Activated T-helper 1 cell treated with Interleukin-2 at 50 U/mL for 16 hours (primary cell): ENCODE measurements around the gene UBE2N.

Source experiments
- DNase-seq: peaks from one replicate; pipeline ENCODE4 v3.0.0-alpha.2; 2020; ENCODE audit warnings: low read depth

UBE2N gene

DNA sequence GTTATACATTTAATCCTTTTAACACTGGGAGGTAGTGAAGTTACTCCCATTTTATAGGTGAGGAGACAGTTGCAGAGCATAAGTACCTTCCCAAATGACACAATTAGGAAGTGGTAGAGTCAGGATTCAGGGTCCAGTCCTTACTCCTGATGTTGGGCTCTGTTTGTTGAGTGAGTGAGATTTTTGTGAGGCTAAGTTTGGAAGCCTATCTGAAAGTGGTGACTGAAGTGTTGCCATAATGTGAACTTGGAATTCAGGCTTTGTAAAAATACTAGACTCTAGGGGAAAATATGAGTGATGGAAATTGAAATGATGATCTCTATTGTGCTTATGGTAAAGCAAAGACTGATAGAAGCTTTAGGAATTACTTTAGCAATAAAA, 61.8 kb downstream of the UBE2N start:
- DNase-seq = no peak

DNA sequence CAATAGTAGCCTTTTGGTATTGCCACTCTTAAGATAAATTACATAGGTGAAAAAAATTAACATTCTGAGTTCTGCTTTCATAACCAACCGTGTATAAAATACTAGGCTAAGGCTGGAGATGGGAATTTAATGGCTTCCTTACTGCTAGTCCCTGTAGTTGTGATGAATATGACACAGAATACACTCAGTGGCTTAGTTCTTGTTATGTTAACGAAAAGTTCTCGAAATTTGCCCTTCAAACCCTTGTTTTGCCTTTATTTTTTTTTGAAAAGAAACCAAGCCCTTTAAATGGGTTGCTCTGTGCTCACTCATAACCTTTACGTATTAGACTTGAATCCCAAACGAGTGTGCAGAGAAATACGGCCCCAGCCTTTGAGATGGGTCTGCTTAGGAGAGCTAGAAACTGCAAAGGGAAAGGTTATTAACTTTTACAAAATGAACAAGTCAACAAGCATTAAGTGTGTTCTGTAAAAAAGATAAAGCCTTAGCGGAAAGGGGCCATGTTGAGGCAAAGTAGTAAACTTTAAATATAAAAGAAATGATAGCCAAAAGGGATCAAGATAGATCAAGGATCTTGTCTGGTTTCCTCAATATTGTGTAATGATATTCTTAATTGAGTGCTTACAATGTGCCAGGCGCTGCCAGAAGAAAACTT, 62.3 kb downstream of the UBE2N start:
- DNase-seq = no peak

DNA sequence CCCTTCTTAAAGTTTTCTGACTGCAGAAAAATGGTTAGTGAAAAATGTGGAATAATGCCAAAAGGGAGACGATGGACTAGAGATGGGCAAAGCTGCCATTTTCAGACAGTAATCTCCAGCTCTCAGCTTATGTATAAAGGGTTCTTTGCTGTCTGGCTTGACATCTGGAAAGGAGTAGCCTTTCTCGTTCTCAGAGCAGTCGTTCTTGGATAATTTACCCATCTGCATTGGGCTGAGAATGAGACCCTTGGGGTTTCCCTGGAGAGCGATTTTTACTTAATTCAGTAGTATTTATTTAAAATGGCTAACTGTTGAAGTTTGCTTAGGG, 62.8 kb downstream of the UBE2N start:
- no peak for DNase-seq

DNA sequence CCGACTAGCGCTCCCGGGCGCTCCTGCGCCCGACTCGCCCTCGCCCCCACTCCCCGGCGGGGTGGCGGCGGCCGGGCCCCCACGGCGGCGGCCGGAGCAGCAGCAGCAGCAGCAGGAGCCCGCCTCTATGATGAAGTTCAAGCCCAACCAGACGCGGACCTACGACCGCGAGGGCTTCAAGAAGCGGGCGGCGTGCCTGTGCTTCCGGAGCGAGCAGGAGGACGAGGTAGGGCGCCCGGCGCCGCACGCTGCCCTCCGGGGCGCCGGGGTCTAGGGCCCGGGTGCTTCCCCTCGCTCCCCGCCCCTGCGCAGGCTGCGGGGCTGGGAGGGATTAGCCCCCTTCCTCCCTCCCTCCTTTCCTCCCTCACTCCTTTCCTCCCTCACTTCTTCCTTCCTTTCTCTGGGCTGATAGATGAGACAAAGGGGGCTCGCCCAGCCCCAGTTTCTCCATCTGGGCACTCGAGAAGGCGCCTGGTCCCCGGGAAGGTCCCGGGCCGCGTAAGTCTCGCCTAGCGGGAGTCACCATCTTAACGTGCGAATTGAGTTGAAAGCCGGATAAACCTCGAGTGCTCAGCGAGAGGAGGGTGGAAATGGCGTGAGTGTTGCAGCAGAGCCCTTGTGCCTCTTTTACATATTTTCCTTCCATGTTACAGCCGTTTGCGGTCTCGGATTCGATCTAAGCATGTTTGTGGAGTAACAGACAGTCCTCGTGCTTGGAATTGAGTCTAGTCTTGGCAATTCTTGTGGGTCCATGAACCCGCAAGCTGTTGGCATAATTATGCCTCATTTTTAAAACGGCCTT, 63.4 kb downstream of the UBE2N start:
- DNase-seq = peak; percentile 35

DNA sequence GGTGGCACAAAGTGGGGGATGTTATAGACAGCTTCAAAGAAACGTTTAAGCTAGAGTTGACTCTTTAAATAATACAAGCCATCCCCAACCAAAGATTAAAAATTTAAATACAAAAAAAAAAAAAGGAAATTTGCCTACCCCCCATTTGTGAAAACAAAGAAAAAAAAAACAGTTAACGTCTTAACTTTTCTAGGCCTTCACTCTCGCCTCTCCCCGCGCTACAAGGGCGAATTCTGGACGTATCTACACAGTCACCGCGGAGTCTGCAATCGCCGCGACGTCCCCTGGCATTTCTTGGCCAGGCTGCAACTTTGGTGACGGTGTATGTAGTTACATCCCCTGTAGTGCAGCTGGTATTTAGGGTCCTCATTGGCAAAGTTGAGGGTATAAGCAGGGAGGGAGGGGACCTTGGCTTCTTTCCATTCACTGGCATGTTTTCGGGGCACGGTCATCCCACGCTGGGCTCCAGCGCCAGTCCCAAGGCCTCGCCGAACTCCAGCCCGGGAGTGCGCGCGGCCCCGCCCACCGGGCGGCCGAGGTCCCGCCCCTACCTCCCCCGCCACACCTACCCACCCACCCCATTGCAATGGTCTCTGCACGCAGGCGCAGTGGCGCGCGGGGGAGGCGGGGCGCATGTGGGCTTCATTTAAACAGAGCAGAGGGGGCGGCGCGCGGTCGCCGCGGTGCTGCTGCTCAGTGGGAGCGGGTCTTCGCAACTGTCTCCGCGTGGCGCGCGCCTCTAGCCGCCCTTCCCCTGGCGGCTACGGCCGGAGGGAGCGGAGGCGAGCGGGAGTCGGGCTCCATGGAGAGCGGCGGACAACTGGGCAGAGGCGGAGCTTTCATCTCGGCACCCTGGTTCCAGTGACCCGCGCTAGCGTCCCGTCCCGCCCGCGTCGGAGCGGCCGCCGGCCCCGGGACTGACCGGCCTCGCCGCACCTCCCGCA, 64.2 kb downstream of the UBE2N start, which contains the start of gene NUDT4:
TSS of gene NUDT4 (plus strand) at position 674 of the 944 bp plus-strand sequence. CDS start 398 bp downstream, outside the sequence.
- peak; percentile 96 for DNase-seq

DNA sequence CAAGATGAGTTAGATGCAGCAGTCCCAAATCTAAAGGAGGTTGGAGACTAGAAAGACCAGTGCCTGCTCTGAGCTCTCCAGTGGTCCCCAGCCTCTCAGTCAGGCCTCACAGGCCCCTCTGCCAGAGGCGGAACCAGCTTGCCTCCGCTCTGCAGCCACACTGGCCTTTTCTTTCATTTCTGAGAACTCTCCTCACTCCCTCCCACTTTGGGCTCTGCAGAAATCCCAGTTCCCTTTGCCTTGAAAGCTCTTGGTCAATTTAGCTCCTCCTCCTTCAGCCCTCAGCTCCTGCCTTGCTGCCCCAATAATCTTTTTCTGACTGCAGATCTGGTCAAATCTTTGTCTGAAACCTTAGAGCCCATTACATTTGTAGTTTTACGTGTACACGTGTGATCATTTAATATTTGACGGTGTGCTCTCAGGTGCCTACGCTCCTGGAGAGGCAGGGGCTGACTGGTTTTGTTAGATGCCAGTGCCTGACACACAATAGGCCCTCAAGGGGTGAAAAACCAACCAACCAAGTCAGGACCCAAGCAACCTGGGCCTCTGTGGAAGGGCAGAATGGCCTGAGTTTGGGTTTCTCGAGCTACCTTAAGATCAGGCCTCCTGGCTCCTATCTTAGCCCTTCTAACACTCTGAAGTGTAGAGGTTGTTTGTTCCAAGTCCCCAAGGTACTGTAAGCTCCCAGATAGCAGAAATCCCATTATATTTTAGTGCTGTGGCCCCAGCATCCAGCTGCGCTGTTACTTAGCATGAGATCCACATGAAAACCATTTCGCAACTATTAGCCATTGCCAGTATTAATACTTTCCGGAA, 65.1 kb downstream of the UBE2N start:
- no peak for DNase-seq

DNA sequence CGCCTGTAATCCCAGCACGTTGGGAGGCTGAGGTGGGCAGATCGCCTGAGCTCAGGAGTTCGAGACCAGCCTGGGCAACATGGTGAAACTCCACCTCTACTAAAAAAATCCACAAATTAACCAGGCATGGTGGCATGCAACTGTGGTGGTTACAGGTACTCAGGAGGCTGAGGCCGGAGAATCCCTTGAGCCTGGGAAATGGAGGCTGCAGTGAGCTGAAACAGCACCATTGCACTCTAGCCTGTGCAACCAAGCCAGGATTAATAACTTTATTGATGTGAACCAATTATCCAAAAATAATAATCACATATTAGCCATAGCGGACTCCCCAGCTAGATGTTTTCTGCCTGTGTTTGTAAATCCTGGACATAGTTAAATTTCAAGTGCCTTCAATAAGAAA, 65.8 kb downstream of the UBE2N start:
- no peak for DNase-seq

DNA sequence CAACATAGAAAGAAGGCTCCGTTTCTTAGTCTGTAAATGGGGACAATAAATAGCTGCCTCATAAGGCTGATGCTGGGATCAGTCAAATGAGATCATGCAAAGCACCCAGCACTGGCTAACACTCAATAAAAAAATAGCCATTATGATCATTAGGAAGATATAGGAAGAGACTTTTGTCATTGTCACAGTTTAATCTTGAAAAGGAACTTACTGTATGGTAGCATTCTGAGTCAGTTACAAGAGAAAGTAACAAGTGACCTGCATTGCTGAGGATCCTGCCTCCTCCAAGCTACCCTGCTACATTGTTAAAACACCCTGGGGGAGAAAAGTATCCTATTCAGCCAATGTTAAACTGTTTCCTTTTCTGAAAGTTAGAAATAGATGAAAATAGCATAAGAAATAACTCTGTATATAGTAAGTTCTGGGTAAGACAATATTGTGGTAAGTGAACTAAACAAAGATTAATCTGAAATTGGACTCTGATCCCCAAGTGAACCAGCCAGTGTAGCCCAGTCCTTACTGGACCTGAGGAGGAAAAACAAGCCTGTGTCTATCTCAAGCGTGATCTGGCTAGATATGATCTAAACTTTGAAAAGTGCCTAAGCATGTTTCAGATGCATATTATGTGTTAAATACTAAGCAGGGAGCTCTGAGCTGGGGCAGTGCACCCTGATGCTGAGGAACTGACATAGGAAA, 67.6 kb downstream of the UBE2N start:
- DNase-seq = no peak

DNA sequence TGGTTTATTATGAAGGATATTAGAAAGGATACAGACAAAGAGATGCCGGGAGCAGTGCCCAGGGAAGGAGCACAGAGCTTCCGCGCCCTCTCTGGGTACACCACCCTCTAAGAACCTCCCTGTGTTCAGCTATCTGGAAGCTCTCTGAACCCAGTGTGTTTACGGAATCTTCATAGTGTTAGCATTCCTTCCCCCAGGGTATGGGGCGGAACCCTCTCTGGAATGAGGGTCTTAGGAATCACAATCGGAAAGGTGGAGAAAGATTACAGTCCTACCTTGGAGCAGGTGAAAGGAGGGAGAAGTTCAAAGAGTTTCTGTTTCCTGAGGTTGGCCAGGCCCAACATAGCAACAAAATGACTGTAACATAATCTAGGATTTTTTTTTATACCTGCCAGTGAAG, 70.8 kb downstream of the UBE2N start:
- no peak for DNase-seq

DNA sequence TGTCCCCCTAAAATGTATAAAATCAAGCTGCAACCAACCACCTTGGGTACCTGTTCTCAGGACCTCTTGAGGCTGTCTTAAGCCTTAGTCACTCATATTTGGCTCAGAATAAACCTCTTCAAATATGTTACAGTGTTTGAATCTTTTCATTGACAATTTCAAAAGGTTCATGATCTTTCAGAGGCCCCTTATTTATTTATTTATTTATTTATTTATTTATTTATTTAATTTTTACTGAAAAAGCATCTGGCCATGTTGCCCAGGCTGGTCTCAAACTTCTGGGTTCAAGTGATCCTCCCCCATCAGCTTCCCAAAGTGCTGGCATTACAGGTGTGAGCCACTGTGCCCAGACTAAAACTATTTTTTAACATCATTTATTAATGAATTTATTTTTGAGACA, 72.2 kb downstream of the UBE2N start:
- DNase-seq = no peak

DNA sequence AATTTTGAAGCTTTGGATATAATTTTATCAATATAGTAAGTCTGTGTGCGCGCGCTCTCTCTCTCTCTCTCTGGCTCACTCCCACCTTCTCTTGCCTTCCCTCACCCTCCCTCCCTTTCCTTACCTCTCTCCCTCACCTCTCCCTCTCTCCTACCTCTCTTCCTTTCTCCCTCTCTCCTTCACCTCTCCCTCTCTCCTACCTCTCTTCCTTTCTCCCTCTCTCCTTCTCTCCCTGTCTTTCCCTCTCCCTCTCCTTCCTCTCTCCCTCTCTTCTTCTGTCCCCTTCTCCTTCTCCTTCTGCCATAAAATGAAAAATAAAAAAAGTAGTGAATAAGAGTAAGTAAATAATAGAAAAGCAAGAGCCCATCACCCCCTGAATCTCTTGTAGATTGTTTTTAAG, 73.0 kb downstream of the UBE2N start:
- no peak for DNase-seq

DNA sequence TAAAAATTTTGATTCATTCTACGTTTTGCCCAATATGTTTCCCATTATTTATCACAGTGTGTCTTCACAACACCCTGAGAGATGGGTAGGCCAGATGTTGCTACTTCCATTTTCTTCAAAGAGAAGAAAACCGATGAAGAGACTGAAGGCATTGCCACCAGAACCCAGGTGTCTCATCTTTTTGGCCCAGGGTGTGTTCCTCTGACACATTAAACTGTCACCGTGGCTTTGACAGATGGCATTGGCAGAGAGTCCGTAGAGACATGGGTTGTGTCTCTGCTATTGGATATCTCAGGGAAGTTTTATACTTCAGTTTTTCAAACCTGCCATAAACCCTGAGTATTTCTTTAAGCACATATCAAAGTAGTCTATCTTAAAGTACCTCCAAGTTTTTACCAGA, 75.3 kb downstream of the UBE2N start:
- no peak for DNase-seq

DNA sequence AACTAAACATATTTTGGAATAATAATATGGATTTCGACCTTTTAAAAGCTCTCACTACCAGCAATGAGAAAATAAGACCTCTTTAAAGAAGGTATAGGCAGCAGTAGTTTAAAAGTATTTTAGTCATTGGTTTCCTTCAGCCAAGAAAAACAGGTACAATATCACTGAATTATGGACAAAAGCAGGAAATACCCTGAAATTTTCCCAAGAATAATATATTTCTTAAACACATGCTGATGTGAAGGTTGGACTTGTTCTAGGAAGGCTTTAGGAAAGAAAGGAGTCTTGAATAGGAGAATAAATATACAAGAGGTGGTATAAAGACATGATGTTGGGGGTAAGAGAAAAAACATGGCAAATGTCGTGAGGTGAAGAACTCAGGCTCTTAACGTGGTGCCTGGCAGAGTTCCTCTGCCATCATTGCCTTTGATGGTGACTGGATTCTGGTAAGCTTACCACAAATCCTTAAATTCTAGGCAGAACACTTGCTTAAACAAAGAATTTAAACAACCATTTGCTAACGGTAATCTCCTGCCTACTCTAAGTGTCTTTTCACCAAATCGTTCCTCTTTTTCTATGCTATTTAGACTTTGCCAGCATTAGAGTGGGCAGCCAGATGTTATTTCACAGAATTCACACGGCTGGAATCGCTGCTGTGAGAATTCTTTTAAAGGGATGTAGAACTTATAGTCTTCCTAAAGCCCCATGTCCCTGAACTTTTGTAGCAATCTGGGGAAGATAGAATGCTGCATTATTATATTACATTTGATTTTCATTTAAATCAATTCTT, 75.9 kb downstream of the UBE2N start:
- no peak for DNase-seq

DNA sequence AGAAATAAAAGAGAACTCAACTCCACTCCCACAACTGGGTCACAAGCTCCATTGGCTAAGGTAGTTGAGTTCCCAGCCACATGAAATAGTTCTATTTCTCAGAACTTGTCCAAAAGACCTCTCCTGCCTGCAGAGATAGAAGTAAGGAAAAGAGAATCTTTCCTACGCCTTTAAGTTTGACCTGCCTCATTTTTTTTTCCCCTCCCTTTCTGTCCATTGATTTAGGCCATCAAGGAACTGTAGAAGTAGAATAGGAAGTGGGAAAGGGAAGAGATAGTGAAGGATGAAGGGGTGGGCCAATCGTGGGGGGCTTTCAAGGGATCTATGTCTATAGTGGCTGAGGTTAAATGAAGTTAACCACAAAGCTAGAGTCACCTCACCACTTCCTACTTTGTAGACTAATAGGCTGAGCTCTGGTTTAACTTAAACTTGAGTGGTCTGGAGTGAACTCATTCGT, 77.9 kb downstream of the UBE2N start:
- DNase-seq = no peak

DNA sequence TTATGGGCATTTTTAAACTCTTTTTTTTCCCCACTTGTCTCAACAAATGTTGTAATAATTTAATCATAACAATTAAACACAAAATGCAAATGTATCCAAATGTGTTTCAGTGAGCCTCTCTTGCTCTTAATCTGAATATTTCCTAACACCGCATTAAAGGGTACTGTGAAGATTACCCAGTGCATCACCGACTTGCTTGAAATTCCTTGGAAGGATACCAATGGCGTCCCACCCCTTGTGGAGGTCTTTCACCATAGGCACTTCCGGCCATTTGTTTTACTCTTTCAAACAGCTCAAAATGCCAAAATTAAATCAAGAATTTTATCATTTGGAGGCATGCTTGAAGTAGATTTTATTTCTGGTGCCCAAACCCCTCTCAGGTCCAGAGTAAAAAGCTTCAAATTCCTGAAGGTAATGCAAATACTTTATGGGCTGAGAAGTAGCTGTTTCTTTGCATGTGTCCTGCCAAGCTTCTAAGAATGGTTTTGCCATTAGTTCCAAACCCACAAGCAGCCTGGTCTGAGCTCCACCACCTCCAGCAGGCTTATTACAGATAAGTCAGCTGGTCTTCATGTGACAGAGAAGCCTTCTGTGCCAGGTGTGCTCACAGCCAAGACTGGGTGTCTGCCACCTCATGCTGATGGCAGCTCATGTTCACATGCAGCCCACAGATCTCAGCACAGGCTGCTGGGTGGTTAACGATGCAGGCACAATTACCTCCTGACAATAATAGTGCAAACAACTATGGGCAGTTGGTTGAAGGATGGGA, 80.4 kb downstream of the UBE2N start:
- DNase-seq = no peak

DNA sequence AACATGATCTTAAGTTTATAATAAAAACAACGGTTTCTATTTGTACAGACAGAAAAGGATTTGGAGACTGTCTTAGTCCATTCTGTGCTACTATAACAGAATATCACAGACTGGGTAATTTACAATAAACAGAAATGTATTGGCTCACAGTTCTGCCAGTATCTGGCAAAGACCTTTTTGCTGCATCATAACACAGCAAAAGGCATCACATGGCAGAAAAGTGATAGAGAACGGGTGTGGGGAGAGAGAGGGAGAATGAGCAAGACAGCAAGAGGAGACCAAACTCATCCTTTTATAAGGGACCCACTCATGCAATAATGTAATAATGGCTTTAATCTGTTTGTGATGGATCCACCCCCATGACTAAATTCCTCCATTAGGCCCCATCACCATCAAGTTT, 81.1 kb downstream of the UBE2N start:
- no peak for DNase-seq

DNA sequence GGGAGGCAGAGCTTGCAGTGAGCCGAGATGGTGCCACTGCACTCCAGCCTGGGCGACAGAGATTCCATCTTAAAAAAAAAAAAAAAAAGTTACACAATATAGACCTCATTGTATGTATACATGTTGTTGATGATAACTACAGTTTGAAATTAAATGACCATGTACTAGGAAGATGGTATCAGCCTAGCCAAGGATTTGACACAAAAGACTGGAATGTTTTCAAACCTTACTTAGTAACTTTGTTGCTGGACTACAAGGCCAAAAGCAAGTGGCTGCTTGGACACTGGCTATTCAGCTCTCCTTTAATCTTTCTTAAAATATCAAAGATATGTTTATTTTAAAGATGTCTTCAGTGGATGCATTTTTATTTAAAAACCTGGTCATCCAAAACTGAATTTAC, 82.9 kb downstream of the UBE2N start:
- DNase-seq = no peak

DNA sequence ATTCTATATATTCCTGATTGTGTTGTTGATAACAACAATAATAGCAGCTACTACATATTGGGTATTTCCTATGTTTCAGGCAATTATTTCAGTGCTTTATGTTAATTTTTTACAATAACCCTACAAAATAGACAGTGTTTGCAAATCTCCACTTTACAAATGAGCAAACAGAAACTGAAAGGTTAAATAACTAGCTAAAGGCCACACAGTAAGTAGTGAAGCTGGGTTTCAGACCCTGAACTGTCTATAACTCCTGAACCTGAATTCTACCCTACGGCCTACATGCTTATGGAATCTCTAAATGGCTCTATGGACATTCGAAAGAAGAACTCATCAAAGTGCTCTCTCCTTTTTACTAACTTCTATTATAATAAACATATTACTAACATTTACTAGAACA, 83.7 kb downstream of the UBE2N start:
- DNase-seq = no peak

DNA sequence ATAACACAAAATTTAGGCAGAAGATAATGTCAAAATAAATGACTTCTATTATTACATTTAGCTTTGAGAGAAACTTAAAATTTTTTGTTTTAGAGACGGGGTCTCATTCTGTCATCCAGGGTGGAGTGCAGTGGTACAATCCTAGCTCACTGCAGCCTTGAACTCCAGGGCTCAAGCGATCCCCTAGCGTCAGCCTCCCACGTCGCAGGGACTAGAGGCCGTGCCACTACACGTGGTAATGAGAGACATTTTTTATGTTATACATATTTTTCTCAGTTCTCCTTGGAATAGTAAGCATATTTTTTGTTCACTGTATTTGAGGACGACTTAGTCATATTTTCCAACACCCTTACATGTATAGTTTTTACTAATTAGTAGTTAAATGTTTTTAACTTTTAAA, 85.5 kb downstream of the UBE2N start:
- DNase-seq = no peak
